Kidney epithelial cell (primary cell): ENCODE results near the gene STRBP. TPM values are rescaled to one million over a fixed set of nuclear protein-coding genes. Genes with fewer than 3 reads are reported as not detected.

ENCODE experiments used
- DNase-seq: peaks from one replicate; pipeline ENCODE4 v3.0.0-alpha.2; 2010; ENCODE audit warnings: low read depth
- H3K27me3 ChIP-seq: 2 replicates; pipeline ENCODE4 v1.6.0; 2011; ENCODE audit warnings: low read length; ENCODE audit not compliant: control insufficient read depth, insufficient read depth
- H3K36me3 ChIP-seq: 2 replicates; pipeline ENCODE4 v1.5.1; 2011; ENCODE audit warnings: low read length; ENCODE audit not compliant: control insufficient read depth, insufficient read depth
- H3K4me3 ChIP-seq: 2 replicates; pipeline ENCODE4 v1.5.1; 2011; ENCODE audit warnings: low read depth, mild to moderate bottlenecking, control low read depth, low read length
- CTCF ChIP-seq: IDR thresholded peaks from 2 replicates; pipeline ENCODE4 v1.5.1; 2011; ENCODE audit warnings: mild to moderate bottlenecking, moderate library complexity, low read length, control low read depth, inconsistent platforms; ENCODE audit not compliant: insufficient read depth, poor library complexity, severe bottlenecking
- total RNA-seq: library from RNA; depleted of rRNA; stranded (reverse); fragments of >200 nt; gene quantifications from 2 replicates; pipeline ENCODE4 v1.2.3, GENCODE V29; 2015

The STRBP gene
- total RNA-seq, 1 donor from 2014 or later = 27.5 TPM

GRCh38 chr9:123080444-123080843, 187.9 kb downstream of the STRBP start:
- no peak for TF ChIP-seq CTCF
- no peak for DNase-seq
- Histone ChIP-seq H3K27me3 (no peaks in the 10 kb centered on the region), H3K4me3 (no peak overlapping the region), H3K36me3 (no peaks in the 10 kb centered on the region)

GRCh38 chr9:123074628-123075027, 193.8 kb downstream of the STRBP start:
- no peak for TF ChIP-seq CTCF
- no peaks in the 10 kb centered on the region for H3K36me3 ChIP-seq
- DNase-seq = no peak
- H3K27me3 ChIP-seq = no peaks in the 10 kb centered on the region
- no peak overlapping the region for H3K4me3 ChIP-seq

- no peak for TF ChIP-seq CTCF
- H3K27me3 ChIP-seq = no peaks in the 10 kb centered on the region
- no peaks in the 10 kb centered on the region for H3K36me3 ChIP-seq
- no peak for DNase-seq
- no peak overlapping the region for H3K4me3 ChIP-seq
Measured at GRCh38 chr9:123073991-123074422, 194.4 kb downstream of the STRBP start.

- no peak for TF ChIP-seq CTCF
- no peak overlapping the region for H3K4me3 ChIP-seq
- no peaks in the 10 kb centered on the region for H3K36me3 ChIP-seq
- no peaks in the 10 kb centered on the region for H3K27me3 ChIP-seq
- DNase-seq = no peak
Measured at GRCh38 chr9:123073441-123073840, 194.9 kb downstream of the STRBP start.

- Histone ChIP-seq H3K4me3 (no peak overlapping the region), H3K27me3 (no peaks in the 10 kb centered on the region), H3K36me3 (no peaks in the 10 kb centered on the region)
- no peak for DNase-seq
- no peak for TF ChIP-seq CTCF
Measured at GRCh38 chr9:123072407-123072995, 195.9 kb downstream of the STRBP start.

Other genes starting within 250 kb of the STRBP start
- gene GPR21, start 234.9 kb downstream of the STRBP start, total RNA-seq = 0.63 TPM in 1 of 2 replicates, not detected in the other
- 1.3 and 1.6 TPM in 2 replicates for gene CRB2, start 87.6 kb upstream of the STRBP start, total RNA-seq